H7 (cell line): ENCODE results near the gene HES4. TPM values are rescaled to one million over a fixed set of nuclear protein-coding genes. Genes with fewer than 3 reads are reported as not detected.
"Not testable (repeated sequence)": the region's sequence is repeated elsewhere in the genome, so short reads cannot be mapped to it uniquely, and the experiment has no call there.

Experiments
- DNase-seq: peaks from one replicate; pipeline ENCODE4 v3.0.0; 2012
- H3K27me3 ChIP-seq: 2 replicates; pipeline ENCODE4 v1.6.0; 2011; ENCODE audit warnings: mild to moderate bottlenecking, low read length; ENCODE audit not compliant: control insufficient read depth, insufficient read depth
- H3K36me3 ChIP-seq: replicated peaks from 2 replicates; pipeline ENCODE4 v1.5.1; 2011; ENCODE audit warnings: low read length; ENCODE audit not compliant: control insufficient read depth, insufficient read depth
- H3K4me3 ChIP-seq: 2 replicates; pipeline ENCODE4 v1.5.1; 2011; ENCODE audit warnings: low read depth, mild to moderate bottlenecking, control low read depth, low read length, moderate library complexity; ENCODE audit not compliant: insufficient read depth
- total RNA-seq: library from RNA; depleted of rRNA; stranded (reverse); fragments of >200 nt; shearing (Covaris generic); gene quantifications from 2 replicates; pipeline ENCODE4 v1.2.3, GENCODE V29; 2014

HES4 gene
- total RNA-seq, 1 experiment from 2014 or later: 17.5 TPM

- Histone ChIP-seq H3K36me3 (peaks cover 1% of the 10 kb centered on the region), H3K27me3 (no peaks in the 10 kb centered on the region), H3K4me3 (no peak overlapping the region)
- no peak for DNase-seq
Observed at GRCh38 chr1:1025730-1026129, 25.8 kb upstream of the HES4 start.

GRCh38 chr1:1024771-1025699 is 25.1 kb upstream of the HES4 start:
- no peak overlapping the region for H3K4me3 ChIP-seq
- peaks cover 1% of the 10 kb centered on the region for H3K36me3 ChIP-seq
- DNase-seq: peak; percentile 92
- no peaks in the 10 kb centered on the region for H3K27me3 ChIP-seq

- Histone ChIP-seq H3K27me3 (no peaks in the 10 kb centered on the region), H3K36me3 (peaks cover 1% of the 10 kb centered on the region), H3K4me3 (no peak overlapping the region)
- no peak for DNase-seq
Observed at GRCh38 chr1:1024149-1024770, 24.4 kb upstream of the HES4 start.

GRCh38 chr1:1023700-1024099 is 23.8 kb upstream of the HES4 start:
- peaks cover 1% of the 10 kb centered on the region for H3K36me3 ChIP-seq
- H3K4me3 ChIP-seq: no peak overlapping the region
- no peaks in the 10 kb centered on the region for H3K27me3 ChIP-seq
- peak; percentile 74 for DNase-seq

- no peak overlapping the region for H3K4me3 ChIP-seq
- H3K27me3 ChIP-seq: no peaks in the 10 kb centered on the region
- no peak for DNase-seq
- peaks cover 1% of the 10 kb centered on the region for H3K36me3 ChIP-seq
Observed at GRCh38 chr1:1022302-1023009, 22.6 kb upstream of the HES4 start.

GRCh38 chr1:1021920-1022259 is 22.0 kb upstream of the HES4 start:
- H3K4me3 ChIP-seq: no peak overlapping the region
- DNase-seq: no peak
- peaks cover 1% of the 10 kb centered on the region for H3K36me3 ChIP-seq
- H3K27me3 ChIP-seq: no peaks in the 10 kb centered on the region

GRCh38 chr1:1021010-1021919 is 21.4 kb upstream of the HES4 start:
- Histone ChIP-seq H3K27me3 (no peaks in the 10 kb centered on the region), H3K4me3 (peak overlapping the region; percentile 75), H3K36me3 (peaks cover 1% of the 10 kb centered on the region)
- DNase-seq: peak; percentile 80

- peak; percentile 85 for DNase-seq
- Histone ChIP-seq H3K27me3 (no peaks in the 10 kb centered on the region), H3K4me3 (peak overlapping the region; percentile 75), H3K36me3 (peaks cover 1% of the 10 kb centered on the region)
Observed at GRCh38 chr1:1020415-1021009, 20.6 kb upstream of the HES4 start.

GRCh38 chr1:1020000-1020404 is 20.1 kb upstream of the HES4 start, which contains the start of gene AGRN:
AGRN (plus strand) TSS chr1:1020120; CDS start chr1:1020173, 53 bp downstream.
- Histone ChIP-seq H3K36me3 (peaks cover 1% of the 10 kb centered on the region), H3K4me3 (peak within 1 kb of the TSS; percentile 75), H3K27me3 (no peaks in the 10 kb centered on the region)
- DNase-seq: peak; percentile 95

- H3K4me3 ChIP-seq: peak overlapping the region; percentile 41
- no peaks in the 10 kb centered on the region; the same call in 1 of the 2 replicates for H3K27me3 ChIP-seq
- peak; percentile 99 for DNase-seq
- peaks cover 1% of the 10 kb centered on the region for H3K36me3 ChIP-seq
Observed at GRCh38 chr1:1019122-1019999, 19.5 kb upstream of the HES4 start.

- DNase-seq, H3K4me3 ChIP-seq, H3K27me3 ChIP-seq, H3K36me3 ChIP-seq: not testable (repeated sequence)
Observed at GRCh38 chr1:1018321-1018685, 18.4 kb upstream of the HES4 start.

GRCh38 chr1:1017397-1018320 is 17.8 kb upstream of the HES4 start:
- not testable (repeated sequence) for H3K36me3 ChIP-seq, DNase-seq, H3K4me3 ChIP-seq, H3K27me3 ChIP-seq
